ENCODE results near the gene KDM2B.

KDM2B gene

DNA sequence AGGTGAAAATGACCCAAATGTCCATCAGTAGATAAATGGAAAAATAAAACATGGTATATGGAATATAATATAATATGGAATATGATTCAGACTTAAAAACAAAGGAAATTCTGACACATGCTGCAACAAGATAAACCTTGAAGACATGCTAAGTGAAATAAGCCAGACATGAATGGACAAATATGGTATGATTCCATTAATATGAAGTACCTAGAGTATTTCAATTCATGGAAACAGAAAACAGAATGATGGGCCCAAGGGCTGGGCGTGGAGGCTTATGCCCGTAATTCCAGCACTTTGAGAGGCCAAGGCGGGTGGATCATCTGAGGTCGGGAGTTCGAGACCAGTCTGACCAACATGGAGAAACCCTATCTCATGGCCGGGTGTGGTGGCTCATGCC is 22.8 kb upstream of the KDM2B start:
- H3K9me3 ChIP-seq (replicated peaks; ENCODE audit: insufficient read depth, low read length) = no peaks in the 10 kb centered on the region
- no peaks in the 10 kb centered on the region for H3K36me3 ChIP-seq (replicated peaks; ENCODE audit: insufficient read depth, low read length)
- no peak overlapping the region for H2AFZ ChIP-seq (ENCODE audit: low read length)
- no peaks in the 10 kb centered on the region for H4K20me1 ChIP-seq (ENCODE audit: insufficient read depth, low read length)
- no peak overlapping the region for H3K9ac ChIP-seq (ENCODE audit: low read length)
- no peak overlapping the region for H3K4me3 ChIP-seq (ENCODE audit: low read length)
- no peaks in the 10 kb centered on the region for H3K9me2 ChIP-seq (replicated peaks; ENCODE audit: insufficient read depth, low read length)
- no peak overlapping the region for H3K27ac ChIP-seq (ENCODE audit: low read length)
- H3F3A ChIP-seq (ENCODE audit: insufficient read depth, low read length) = no peaks in the 10 kb centered on the region
- H3K79me2 ChIP-seq (ENCODE audit: low read length) = no peaks in the 10 kb centered on the region
- no peaks in the 10 kb centered on the region for H3K27me3 ChIP-seq (replicated peaks; ENCODE audit: insufficient read depth, low read length)
- no peak overlapping the region for H3K4me2 ChIP-seq (ENCODE audit: low read depth, low read length)
- TF ChIP-seq EZH2phosphoT487 (IDR thresholded peaks at IDR 0.05; ENCODE audit: low read length) (no peak), EZH2 (optimal IDR thresholded peaks at IDR 0.05; ENCODE audit: low read depth, low read length) (no peak)
- TF ChIP-seq, protein P1, sequence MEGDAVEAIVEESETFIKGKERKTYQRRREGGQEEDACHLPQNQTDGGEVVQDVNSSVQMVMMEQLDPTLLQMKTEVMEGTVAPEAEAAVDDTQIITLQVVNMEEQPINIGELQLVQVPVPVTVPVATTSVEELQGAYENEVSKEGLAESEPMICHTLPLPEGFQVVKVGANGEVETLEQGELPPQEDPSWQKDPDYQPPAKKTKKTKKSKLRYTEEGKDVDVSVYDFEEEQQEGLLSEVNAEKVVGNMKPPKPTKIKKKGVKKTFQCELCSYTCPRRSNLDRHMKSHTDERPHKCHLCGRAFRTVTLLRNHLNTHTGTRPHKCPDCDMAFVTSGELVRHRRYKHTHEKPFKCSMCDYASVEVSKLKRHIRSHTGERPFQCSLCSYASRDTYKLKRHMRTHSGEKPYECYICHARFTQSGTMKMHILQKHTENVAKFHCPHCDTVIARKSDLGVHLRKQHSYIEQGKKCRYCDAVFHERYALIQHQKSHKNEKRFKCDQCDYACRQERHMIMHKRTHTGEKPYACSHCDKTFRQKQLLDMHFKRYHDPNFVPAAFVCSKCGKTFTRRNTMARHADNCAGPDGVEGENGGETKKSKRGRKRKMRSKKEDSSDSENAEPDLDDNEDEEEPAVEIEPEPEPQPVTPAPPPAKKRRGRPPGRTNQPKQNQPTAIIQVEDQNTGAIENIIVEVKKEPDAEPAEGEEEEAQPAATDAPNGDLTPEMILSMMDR (IDR thresholded peaks at IDR 0.05; ENCODE audit: low read length) = no peak
- DNase-seq = no peak
- H3K4me1 ChIP-seq (ENCODE audit: low read length) = no peaks in the 10 kb centered on the region

DNA sequence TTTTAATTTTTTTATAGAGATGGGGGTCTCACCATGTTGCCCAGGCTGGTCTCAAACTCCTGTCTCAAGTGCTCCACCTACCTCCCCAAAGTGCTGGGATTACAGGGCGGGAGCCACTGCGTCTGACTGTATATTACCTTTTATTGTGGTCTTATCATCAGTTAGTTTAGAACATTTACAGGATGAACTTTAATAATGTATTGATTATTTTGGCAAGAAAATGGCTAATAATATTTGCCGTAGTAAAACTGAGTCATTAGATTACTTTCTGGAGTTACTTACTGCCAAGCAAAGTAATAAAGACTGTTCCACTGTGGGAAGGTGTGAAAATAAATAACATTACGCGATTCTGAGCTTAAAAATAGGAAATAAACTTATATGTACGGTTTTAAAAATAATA is 21.9 kb upstream of the KDM2B start:
- no peak for DNase-seq
- Histone ChIP-seq H3F3A (ENCODE audit: insufficient read depth, low read length) (no peaks in the 10 kb centered on the region), H4K20me1 (ENCODE audit: insufficient read depth, low read length) (no peaks in the 10 kb centered on the region), H3K4me1 (ENCODE audit: low read length) (no peaks in the 10 kb centered on the region), H3K9me2 (replicated peaks; ENCODE audit: insufficient read depth, low read length) (no peaks in the 10 kb centered on the region), H3K79me2 (ENCODE audit: low read length) (no peaks in the 10 kb centered on the region), H3K9ac (ENCODE audit: low read length) (no peak overlapping the region), H3K27me3 (replicated peaks; ENCODE audit: insufficient read depth, low read length) (no peaks in the 10 kb centered on the region), H3K4me2 (ENCODE audit: low read depth, low read length) (no peak overlapping the region), H3K4me3 (ENCODE audit: low read length) (no peak overlapping the region), H3K9me3 (replicated peaks; ENCODE audit: insufficient read depth, low read length) (no peaks in the 10 kb centered on the region), H3K27ac (ENCODE audit: low read length) (no peak overlapping the region), H2AFZ (ENCODE audit: low read length) (no peak overlapping the region), H3K36me3 (replicated peaks; ENCODE audit: insufficient read depth, low read length) (no peaks in the 10 kb centered on the region)
- TF ChIP-seq EZH2 (optimal IDR thresholded peaks at IDR 0.05; ENCODE audit: low read depth, low read length) = no peak
- no peak for TF ChIP-seq EZH2phosphoT487 (IDR thresholded peaks at IDR 0.05; ENCODE audit: low read length)
- TF ChIP-seq, protein P1 (IDR thresholded peaks at IDR 0.05; ENCODE audit: low read length) = no peak

DNA sequence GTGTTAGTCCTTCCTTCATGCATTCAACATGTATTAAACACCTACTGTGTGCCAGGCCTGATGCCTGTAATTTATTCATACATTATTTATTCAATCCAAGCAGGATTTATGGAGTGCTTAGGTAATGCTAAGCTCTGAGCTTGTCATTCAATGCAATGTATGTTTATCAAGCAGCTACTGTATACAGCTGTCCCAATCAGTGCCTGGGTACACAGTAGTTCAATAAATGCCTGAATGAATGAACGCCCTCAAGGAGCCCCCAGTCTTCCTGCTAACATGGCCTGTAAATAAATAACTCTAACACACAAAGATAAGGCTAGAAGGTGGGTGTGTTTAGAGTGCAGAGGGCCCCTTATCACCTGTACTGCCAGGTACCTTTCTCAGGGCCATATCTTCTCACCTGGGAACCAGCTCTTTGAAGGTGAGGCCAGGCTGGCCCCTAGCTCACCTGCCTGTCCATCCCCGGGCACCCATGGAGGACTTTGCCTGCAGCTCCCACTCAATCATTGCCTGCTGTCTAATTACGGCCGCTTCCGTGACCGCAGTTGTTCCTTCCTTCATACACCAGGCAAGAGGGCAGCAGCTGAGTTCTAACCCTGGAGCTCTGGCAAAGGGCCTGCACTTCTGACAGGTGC is 20.0 kb upstream of the KDM2B start:
- Histone ChIP-seq H3K4me1 (ENCODE audit: low read length) (no peaks in the 10 kb centered on the region), H3K4me2 (ENCODE audit: low read depth, low read length) (no peak overlapping the region), H3K79me2 (ENCODE audit: low read length) (no peaks in the 10 kb centered on the region), H3K36me3 (replicated peaks; ENCODE audit: insufficient read depth, low read length) (no peaks in the 10 kb centered on the region), H3K9me2 (replicated peaks; ENCODE audit: insufficient read depth, low read length) (no peaks in the 10 kb centered on the region), H3K4me3 (ENCODE audit: low read length) (no peak overlapping the region), H4K20me1 (ENCODE audit: insufficient read depth, low read length) (no peaks in the 10 kb centered on the region), H3K27ac (ENCODE audit: low read length) (no peak overlapping the region), H2AFZ (ENCODE audit: low read length) (no peak overlapping the region), H3F3A (ENCODE audit: insufficient read depth, low read length) (no peaks in the 10 kb centered on the region), H3K27me3 (replicated peaks; ENCODE audit: insufficient read depth, low read length) (no peaks in the 10 kb centered on the region), H3K9ac (ENCODE audit: low read length) (no peak overlapping the region), H3K9me3 (replicated peaks; ENCODE audit: insufficient read depth, low read length) (no peaks in the 10 kb centered on the region)
- no peak for DNase-seq
- TF ChIP-seq EZH2 (optimal IDR thresholded peaks at IDR 0.05; ENCODE audit: low read depth, low read length) (no peak), EZH2phosphoT487 (IDR thresholded peaks at IDR 0.05; ENCODE audit: low read length) (no peak)
- TF ChIP-seq, protein P1 (IDR thresholded peaks at IDR 0.05; ENCODE audit: low read length) = no peak

All from MM.1S (cell line).